ENCODE results near the gene B3GNT8.

GRCh38 chr19:41405776-41406175, 21.4 kb downstream of the B3GNT8 start:
- no peak for TF ChIP-seq CTCF (conservative IDR thresholded peaks at IDR 0.05; ENCODE audit: low read depth, low read length)
- no peak for TF ChIP-seq POLR2A (IDR thresholded peaks at IDR 0.05; ENCODE audit: low read depth, low read length)
- no peak for TF ChIP-seq USF2 (IDR thresholded peaks at IDR 0.05; ENCODE audit: low read depth, low read length)
- no peak for TF ChIP-seq CEBPB (IDR thresholded peaks at IDR 0.05; ENCODE audit: low read depth, low read length)
- no peak for TF ChIP-seq RCOR1 (IDR thresholded peaks at IDR 0.05; ENCODE audit: insufficient replicate concordance, low read length)
- TF ChIP-seq RAD21 (IDR thresholded peaks at IDR 0.05; ENCODE audit: low read length) = no peak
- no peak for TF ChIP-seq MAZ (IDR thresholded peaks at IDR 0.05; ENCODE audit: borderline replicate concordance, low read depth, low read length)
